KMS-11 (cell line): Measurements from ENCODE around the gene SLC25A26.

Experiments used
- H2AFZ ChIP-seq: fragments of 200-600 bp; sonication (generic); 2 replicates; pipeline ENCODE4 v1.6.1; 2016; ENCODE audit warnings: antibody characterized with exemption, mixed run types, low read depth
- H3K27ac ChIP-seq: fragments of 200-600 bp; sonication (generic); 2 replicates; pipeline ENCODE4 v1.6.1; 2016; ENCODE audit warnings: mild to moderate bottlenecking, mixed run types
- H3K27me3 ChIP-seq: fragments of 200-600 bp; sonication (generic); 2 replicates; pipeline ENCODE4 v1.6.1; 2017; ENCODE audit warnings: mild to moderate bottlenecking, low read depth, mixed run types, moderate library complexity; ENCODE audit not compliant: insufficient read depth
- H3K36me3 ChIP-seq: fragments of 200-600 bp; sonication (generic); 2 replicates; pipeline ENCODE4 v1.6.1; 2017; ENCODE audit warnings: mild to moderate bottlenecking, mixed run types; ENCODE audit not compliant: insufficient read depth
- H3K4me1 ChIP-seq: fragments of 200-600 bp; sonication (generic); 2 replicates; pipeline ENCODE4 v1.6.1; 2016; ENCODE audit warnings: mild to moderate bottlenecking, low read depth, mixed run types; ENCODE audit not compliant: poor library complexity, severe bottlenecking
- H3K4me2 ChIP-seq: fragments of 200-600 bp; sonication (generic); 2 replicates; pipeline ENCODE4 v1.7.0; 2016; ENCODE audit warnings: mild to moderate bottlenecking, mixed run types
- H3K4me3 ChIP-seq: fragments of 200-600 bp; sonication (generic); IDR thresholded peaks from 2 replicates; pipeline ENCODE4 v1.6.1; 2017; ENCODE audit warnings: low read depth, low read length, mixed read lengths; ENCODE audit not compliant: insufficient read depth
- H3K79me2 ChIP-seq: fragments of 200-600 bp; sonication (generic); 2 replicates; pipeline ENCODE4 v1.6.1; 2016; ENCODE audit warnings: low read depth, mixed run types; ENCODE audit not compliant: insufficient read depth
- H3K9ac ChIP-seq: fragments of 200-600 bp; sonication (generic); 2 replicates; pipeline ENCODE4 v1.6.1; 2016; ENCODE audit warnings: mild to moderate bottlenecking, mixed run types
- H4K20me1 ChIP-seq: fragments of 200-600 bp; sonication (generic); 2 replicates; pipeline ENCODE4 v1.6.1; 2016; ENCODE audit warnings: mild to moderate bottlenecking, mixed run types; ENCODE audit not compliant: insufficient read depth
- CTCF ChIP-seq: fragments of 200-600 bp; sonication (generic); conservative IDR thresholded peaks from 2 replicates; pipeline ENCODE4 v1.6.1; 2017; ENCODE audit warnings: low read depth, mild to moderate bottlenecking, antibody characterized with exemption, low read length, moderate library complexity, mixed read lengths

SLC25A26 gene

GRCh38 chr3:66395635-66396034, 174.8 kb downstream of the SLC25A26 start:
- H3K4me2 ChIP-seq: no peak overlapping the region
- H2AFZ ChIP-seq: no peak overlapping the region
- H3K27ac ChIP-seq: no peak overlapping the region
- no peaks in the 10 kb centered on the region for H3K27me3 ChIP-seq
- H3K79me2 ChIP-seq: no peaks in the 10 kb centered on the region; the same call in 1 of the 2 replicates
- peaks cover 9% of the 10 kb centered on the region for H3K4me1 ChIP-seq
- no peak overlapping the region for H3K4me3 ChIP-seq
- TF ChIP-seq CTCF: no peak
- H4K20me1 ChIP-seq: no peaks in the 10 kb centered on the region
- no peak overlapping the region for H3K9ac ChIP-seq
- no peaks in the 10 kb centered on the region for H3K36me3 ChIP-seq

- Histone ChIP-seq H3K27me3 (no peaks in the 10 kb centered on the region), H3K79me2 (no peaks in the 10 kb centered on the region), H3K4me1 (peaks cover 5% of the 10 kb centered on the region), H3K27ac (no peak overlapping the region), H2AFZ (no peak overlapping the region), H3K9ac (no peak overlapping the region), H3K4me3 (no peak overlapping the region), H3K4me2 (no peak overlapping the region), H4K20me1 (no peaks in the 10 kb centered on the region), H3K36me3 (no peaks in the 10 kb centered on the region)
- no peak for TF ChIP-seq CTCF
Observed at GRCh38 chr3:66396161-66396760, 175.5 kb downstream of the SLC25A26 start.

GRCh38 chr3:66396888-66397287, 176.1 kb downstream of the SLC25A26 start:
- Histone ChIP-seq H3K79me2 (no peaks in the 10 kb centered on the region), H3K36me3 (no peaks in the 10 kb centered on the region), H3K27me3 (no peaks in the 10 kb centered on the region), H3K27ac (no peak overlapping the region), H4K20me1 (no peaks in the 10 kb centered on the region), H3K4me1 (peaks cover 5% of the 10 kb centered on the region), H3K4me2 (no peak overlapping the region), H3K4me3 (no peak overlapping the region), H2AFZ (no peak overlapping the region), H3K9ac (no peak overlapping the region)
- TF ChIP-seq CTCF: no peak

GRCh38 chr3:66397745-66398144, 176.9 kb downstream of the SLC25A26 start:
- H3K9ac ChIP-seq: no peak overlapping the region
- H3K36me3 ChIP-seq: no peaks in the 10 kb centered on the region
- no peak overlapping the region for H3K4me2 ChIP-seq
- H3K4me1 ChIP-seq: peaks cover 5% of the 10 kb centered on the region
- H3K27me3 ChIP-seq: no peaks in the 10 kb centered on the region
- no peak overlapping the region for H3K4me3 ChIP-seq
- H4K20me1 ChIP-seq: no peaks in the 10 kb centered on the region
- TF ChIP-seq CTCF: no peak
- no peak overlapping the region for H2AFZ ChIP-seq
- H3K27ac ChIP-seq: no peak overlapping the region
- H3K79me2 ChIP-seq: no peaks in the 10 kb centered on the region
